ENCODE data around the gene UBAP2L.

DNA sequence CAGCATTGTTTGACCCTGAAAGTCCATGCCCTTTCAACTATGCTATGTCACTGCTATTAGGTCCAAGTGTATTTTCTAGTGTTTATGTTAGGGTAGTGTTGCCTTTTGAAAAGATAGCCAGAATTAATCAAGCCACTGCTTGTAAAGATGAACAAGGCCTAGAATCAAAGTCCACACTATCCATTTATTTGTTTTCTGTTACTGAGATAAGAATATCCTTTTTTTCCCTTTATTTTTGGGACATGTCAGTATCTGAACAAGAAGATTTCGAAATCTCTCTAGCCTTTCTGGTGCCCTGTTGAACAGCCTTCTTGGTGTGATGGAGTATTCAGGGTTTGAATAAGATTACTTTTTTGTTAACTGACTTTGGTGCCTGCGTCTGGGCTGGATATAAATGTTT lies 16.7 kb downstream of the UBAP2L start:
- no peak for TF ChIP-seq CTCF (IDR thresholded peaks at IDR 0.05)
- no peak for TF ChIP-seq POLR2AphosphoS5 (IDR thresholded peaks at IDR 0.05)
- no peak for TF ChIP-seq EP300 (IDR thresholded peaks at IDR 0.05)
- TF ChIP-seq POLR2A (IDR thresholded peaks at IDR 0.05), result no peak
